HG02973 (cell line): ENCODE results near the gene CCDC32.
A peak's percentile ranks its signal among the peaks of the same experiment; 100 is the strongest.
"Not testable (repeated sequence)": the region's sequence is repeated elsewhere in the genome, so short reads cannot be mapped to it uniquely, and the experiment has no call there.

ENCODE experiments used
- ATAC-seq: cut with Tn5 transposase; IDR thresholded peaks from one replicate; pipeline ENCODE4 v1.9.1; 2021; ENCODE audit warnings: moderate library complexity; ENCODE audit not compliant: unreplicated experiment

CCDC32 gene, protein sequence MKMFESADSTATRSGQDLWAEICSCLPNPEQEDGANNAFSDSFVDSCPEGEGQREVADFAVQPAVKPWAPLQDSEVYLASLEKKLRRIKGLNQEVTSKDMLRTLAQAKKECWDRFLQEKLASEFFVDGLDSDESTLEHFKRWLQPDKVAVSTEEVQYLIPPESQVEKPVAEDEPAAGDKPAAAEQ

DNA sequence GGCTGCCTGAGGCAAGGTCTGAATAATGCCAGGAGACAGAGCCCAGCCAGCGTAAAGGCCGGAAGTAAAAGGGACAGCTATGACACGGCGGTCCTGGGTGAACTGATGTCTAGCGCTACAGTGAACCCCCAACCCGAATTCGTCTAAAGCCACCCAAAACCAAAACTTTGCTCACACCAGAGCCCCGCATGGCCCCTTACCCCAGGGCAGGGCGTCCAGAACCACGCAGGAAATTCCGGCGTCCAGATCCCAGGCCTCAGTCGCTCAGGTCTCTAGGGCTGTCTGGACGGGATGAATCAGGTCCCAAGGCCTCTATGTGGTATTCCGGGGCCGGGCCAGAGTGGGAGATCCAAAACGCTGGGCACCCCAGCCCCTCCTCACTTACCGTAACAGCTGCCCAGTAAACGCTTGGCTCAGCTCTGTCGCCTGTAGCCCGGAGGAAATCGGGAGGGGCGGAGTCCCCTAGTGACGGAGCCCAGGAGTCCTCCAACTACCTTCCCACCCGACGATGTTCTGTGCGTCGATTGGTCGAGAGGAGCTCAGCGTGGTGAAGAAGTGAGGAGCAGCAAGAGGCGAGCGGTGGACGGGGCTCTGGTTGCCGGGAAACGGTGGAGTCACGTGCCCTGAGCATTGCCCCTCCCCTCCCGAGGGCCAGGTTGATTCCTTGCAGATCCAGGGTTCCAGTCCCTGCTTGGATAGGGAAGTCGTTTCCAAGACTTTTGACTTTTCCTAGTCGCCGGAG lies at the start of gene CCDC32:
Gene CCDC32 (minus strand): TSS at position 452 of the 742 bp plus-strand sequence. CDS start 2,027 bp downstream, outside the sequence.
- ATAC-seq = peak; percentile 89

- no peak for ATAC-seq
Observed at GRCh38 chr15:40613080-40613479, 48.2 kb upstream of the CCDC32 start.

DNA sequence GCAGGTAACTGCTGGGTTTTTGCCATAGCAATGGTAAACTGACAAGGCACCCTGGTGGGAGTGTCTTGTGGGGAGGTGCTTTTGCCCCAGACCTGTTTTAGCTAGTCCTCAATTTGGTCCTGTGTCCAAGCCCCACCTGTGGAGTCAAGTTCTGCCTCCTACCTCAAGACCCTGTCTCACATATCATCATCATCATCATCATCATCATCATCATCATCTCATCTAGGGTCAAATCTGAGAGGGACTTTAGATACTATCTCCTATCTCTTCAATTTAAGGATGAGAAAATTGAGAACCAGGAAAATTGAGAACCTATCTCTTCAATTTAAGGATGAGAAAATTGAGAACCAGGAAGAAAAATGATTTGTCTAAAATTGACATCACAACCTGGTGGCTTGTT lies 39.1 kb upstream of the CCDC32 start:
- ATAC-seq = no peak

- no peak for ATAC-seq
Observed at GRCh38 chr15:40600956-40601355, 36.1 kb upstream of the CCDC32 start.

DNA sequence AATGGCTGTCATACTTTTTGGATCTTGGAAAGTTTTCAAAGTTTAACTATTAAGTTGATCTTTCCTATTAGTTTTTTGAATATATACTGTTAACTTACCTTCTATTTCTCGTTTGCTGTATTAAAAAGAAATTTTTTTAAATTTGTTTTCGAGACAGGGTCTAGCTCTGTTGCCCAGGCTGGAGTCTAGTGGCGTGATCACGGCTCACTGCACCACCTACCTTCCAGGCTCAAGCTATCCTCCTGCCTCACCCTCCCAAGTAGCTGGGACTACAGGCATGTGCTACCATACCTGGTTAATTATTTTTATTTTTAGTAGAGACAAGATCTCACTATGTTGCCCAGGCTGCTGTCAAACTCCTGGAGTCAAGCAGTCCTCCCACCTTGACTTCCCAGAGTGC lies 33.8 kb upstream of the CCDC32 start:
- no peak for ATAC-seq

GRCh38 chr15:40598126-40598525 lies 33.3 kb upstream of the CCDC32 start:
- ATAC-seq = no peak

GRCh38 chr15:40597024-40597423 lies 32.2 kb upstream of the CCDC32 start:
- no peak for ATAC-seq

GRCh38 chr15:40595773-40596172 lies 30.9 kb upstream of the CCDC32 start:
- ATAC-seq = no peak

GRCh38 chr15:40595219-40595618 lies 30.4 kb upstream of the CCDC32 start:
- ATAC-seq = no peak

DNA sequence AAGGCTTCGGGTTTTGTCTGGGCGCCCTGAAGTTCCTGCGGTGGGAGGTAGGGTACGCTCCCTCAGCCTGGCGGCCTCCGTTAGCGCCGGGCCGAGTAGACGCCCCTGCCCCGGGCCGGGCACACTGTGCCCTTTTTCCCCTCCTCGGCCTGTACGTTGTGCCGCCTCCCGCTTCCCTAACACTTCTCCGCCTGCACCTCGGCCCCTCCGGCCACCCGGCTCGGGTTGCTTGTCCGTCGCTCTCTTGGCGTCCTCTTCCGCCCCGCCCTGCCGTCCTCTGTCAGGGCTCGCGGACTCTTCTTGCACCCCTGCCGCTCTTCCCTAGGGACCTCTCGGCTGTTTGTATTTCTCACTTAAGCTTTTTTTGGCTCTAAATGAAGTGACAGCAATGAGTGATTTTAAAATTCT lies 29.6 kb upstream of the CCDC32 start:
- ATAC-seq = peak; percentile 33

DNA sequence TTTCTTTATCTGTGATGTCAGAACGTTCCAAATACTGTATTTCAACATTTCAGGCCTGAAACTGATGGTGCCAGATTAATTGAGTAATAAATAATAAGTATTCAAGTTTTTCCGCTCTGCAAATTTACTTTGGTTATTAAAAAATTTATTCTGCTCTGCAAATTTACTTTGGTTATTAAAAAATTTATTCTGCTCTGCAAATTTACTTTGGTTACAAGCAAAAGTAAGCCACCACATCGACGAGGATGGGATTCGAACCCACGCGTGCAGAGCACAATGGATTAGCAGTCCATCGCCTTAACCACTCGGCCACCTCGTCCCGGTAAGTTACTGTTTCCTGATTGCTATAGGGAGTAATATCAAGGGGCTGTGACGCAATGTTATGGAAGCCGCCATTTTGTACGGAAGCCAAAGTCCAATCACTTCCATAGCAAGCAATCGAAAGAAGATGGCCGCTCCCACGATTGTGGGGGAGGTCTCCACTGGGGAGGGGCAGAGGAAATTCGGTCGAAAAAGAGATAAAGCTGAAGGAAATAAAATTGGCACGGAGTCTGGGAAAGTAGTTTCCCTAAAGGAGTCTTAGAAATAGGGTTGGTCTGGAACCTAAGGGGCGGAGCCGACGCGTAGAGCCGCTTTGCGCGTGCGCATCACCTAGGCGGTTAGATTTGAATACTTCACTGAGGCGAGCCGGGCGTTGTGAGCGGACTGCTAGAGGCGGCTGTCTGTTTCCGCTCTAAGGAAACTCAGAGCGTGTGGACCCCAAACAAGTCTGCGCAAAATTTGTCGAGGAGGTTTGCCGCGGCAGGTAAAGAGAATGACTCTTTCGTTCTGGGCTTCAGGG lies 29.0 kb upstream of the CCDC32 start, which contains the start of gene KNL1:
Gene KNL1 (plus strand): TSS at position 662 of the 841 bp plus-strand sequence. CDS start 8,683 bp downstream, outside the sequence.
- peak; percentile 61 for ATAC-seq

DNA sequence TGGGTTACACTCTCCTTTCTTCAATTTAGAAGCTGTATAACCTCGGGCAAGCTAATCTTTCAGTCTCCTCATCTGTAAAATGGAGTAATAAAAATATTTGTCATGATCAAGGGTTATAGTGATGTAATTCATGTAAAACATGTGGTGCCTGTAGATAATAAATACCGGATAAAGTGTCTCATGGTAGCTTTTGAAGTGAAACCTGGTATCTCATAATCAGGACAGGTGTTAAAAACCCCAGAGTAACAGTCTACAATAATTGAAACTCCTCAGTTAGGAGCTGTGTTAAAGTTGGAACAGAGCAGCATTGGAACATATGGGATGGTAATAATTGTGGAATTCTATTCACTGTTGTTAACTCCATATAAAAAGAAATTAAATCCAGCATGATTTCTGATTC lies 28.3 kb upstream of the CCDC32 start:
- no peak for ATAC-seq

DNA sequence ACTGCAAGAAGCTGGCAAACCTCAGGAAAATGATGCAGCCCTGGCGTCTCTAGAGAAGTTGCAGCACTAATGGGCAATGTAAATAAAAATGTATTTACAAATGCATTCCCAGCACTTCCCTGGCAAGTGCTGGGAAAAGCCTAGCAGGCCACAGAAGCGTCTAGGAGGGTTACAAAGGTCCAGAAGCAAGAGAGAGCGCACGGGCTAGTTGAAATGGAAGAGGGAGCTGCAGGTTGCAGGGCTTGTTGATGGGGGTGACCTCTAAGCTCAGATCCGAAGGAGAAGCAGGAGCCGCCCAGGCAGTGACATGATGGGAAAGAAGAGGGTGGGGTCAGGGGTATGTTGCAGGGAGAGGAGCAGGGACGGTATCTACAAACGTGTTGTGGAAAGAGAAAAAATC lies 26.5 kb upstream of the CCDC32 start:
- no peak for ATAC-seq

GRCh38 chr15:40590667-40591050 lies 25.8 kb upstream of the CCDC32 start:
- ATAC-seq = no peak

- ATAC-seq = no peak
Observed at GRCh38 chr15:40584191-40584590, 19.3 kb upstream of the CCDC32 start.

- no peak for ATAC-seq
Observed at GRCh38 chr15:40582726-40583246, 17.9 kb upstream of the CCDC32 start.

DNA sequence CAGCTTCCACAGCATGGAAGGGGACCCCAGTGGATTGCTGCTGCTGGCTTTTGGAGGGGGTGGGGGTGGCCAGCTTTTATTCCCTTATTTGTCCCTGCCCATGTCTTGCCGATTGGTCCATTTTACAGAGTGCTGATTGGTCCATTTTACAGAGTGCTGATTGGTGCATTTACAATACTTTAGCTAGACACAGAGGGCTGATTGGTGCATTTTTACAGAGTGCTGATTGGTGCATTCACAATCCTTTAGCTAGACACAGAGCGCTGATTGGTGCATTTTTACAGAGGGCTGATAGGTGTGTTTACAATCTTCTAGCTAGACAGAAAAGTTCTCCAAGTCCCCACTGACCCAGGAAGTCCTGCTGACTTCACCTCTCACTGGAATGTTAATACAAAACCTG lies 17.0 kb upstream of the CCDC32 start:
- ATAC-seq = not testable (repeated sequence)

GRCh38 chr15:40578892-40579291 lies 14.1 kb upstream of the CCDC32 start:
- ATAC-seq = no peak

GRCh38 chr15:40576914-40577313 lies 12.1 kb upstream of the CCDC32 start:
- ATAC-seq = not testable (repeated sequence)

GRCh38 chr15:40575113-40575512 lies 10.3 kb upstream of the CCDC32 start:
- no peak for ATAC-seq
